Measurements from ENCODE around the gene ACOT9. TPM values are rescaled to one million over a fixed set of nuclear protein-coding genes. Genes with fewer than 3 reads are reported as not detected.
"Not testable (repeated sequence)": the region's sequence is repeated elsewhere in the genome, so short reads cannot be mapped to it uniquely, and the experiment has no call there.

The ACOT9 gene
- total RNA-seq, 1 donor from 2014 or later = 99.1 TPM

GRCh38 chrX:23754664-23755063 lies 11.6 kb upstream of the ACOT9 start:
- no peak for TF ChIP-seq CTCF (IDR thresholded peaks at IDR 0.05; ENCODE audit: unreplicated experiment)
- Mint-ChIP-seq H3K9me3 (ENCODE audit: unreplicated experiment) (no peaks in the 10 kb centered on the region), H3K27me3 (ENCODE audit: unreplicated experiment) (no peaks in the 10 kb centered on the region), H3K4me1 (ENCODE audit: unreplicated experiment) (no peaks in the 10 kb centered on the region), H3K27ac (ENCODE audit: unreplicated experiment) (no peak overlapping the region), H3K4me3 (ENCODE audit: unreplicated experiment) (no peak overlapping the region), H3K36me3 (ENCODE audit: low read depth, unreplicated experiment) (no peaks in the 10 kb centered on the region)
- DNase-seq (ENCODE audit: low spot score) = no peak

GRCh38 chrX:23752740-23753415 lies 9.8 kb upstream of the ACOT9 start:
- H3K4me1 Mint-ChIP-seq (ENCODE audit: unreplicated experiment) = no peaks in the 10 kb centered on the region
- no peak for DNase-seq (ENCODE audit: low spot score)

GRCh38 chrX:23749576-23749975 lies 6.5 kb upstream of the ACOT9 start:
- no peak overlapping the region for H3K4me3 Mint-ChIP-seq (ENCODE audit: unreplicated experiment)
- no peaks in the 10 kb centered on the region for H3K9me3 Mint-ChIP-seq (ENCODE audit: unreplicated experiment)
- no peak overlapping the region for H3K27ac Mint-ChIP-seq (ENCODE audit: unreplicated experiment)
- H3K4me1 Mint-ChIP-seq (ENCODE audit: unreplicated experiment) = peaks cover 9% of the 10 kb centered on the region
- DNase-seq (ENCODE audit: low spot score) = no peak
- no peaks in the 10 kb centered on the region for H3K36me3 Mint-ChIP-seq (ENCODE audit: low read depth, unreplicated experiment)
- peaks cover 2% of the 10 kb centered on the region for H3K27me3 Mint-ChIP-seq (ENCODE audit: unreplicated experiment)
- no peak for TF ChIP-seq CTCF (IDR thresholded peaks at IDR 0.05; ENCODE audit: unreplicated experiment)

More at GRCh38 chrX:23752740-23753415, 9.8 kb upstream of the ACOT9 start:
- Mint-ChIP-seq H3K27me3 (ENCODE audit: unreplicated experiment) (no peaks in the 10 kb centered on the region), H3K27ac (ENCODE audit: unreplicated experiment) (no peak overlapping the region), H3K9me3 (ENCODE audit: unreplicated experiment) (no peaks in the 10 kb centered on the region), H3K36me3 (ENCODE audit: low read depth, unreplicated experiment) (no peaks in the 10 kb centered on the region), H3K4me3 (ENCODE audit: unreplicated experiment) (no peak overlapping the region)
- TF ChIP-seq CTCF (IDR thresholded peaks at IDR 0.05; ENCODE audit: unreplicated experiment) = no peak

GRCh38 chrX:23749129-23749528 lies 6.1 kb upstream of the ACOT9 start:
- Mint-ChIP-seq H3K9me3 (ENCODE audit: unreplicated experiment) (no peaks in the 10 kb centered on the region), H3K27ac (ENCODE audit: unreplicated experiment) (no peak overlapping the region), H3K27me3 (ENCODE audit: unreplicated experiment) (peaks cover 4% of the 10 kb centered on the region), H3K4me3 (ENCODE audit: unreplicated experiment) (no peak overlapping the region), H3K4me1 (ENCODE audit: unreplicated experiment) (peaks cover 9% of the 10 kb centered on the region), H3K36me3 (ENCODE audit: low read depth, unreplicated experiment) (no peaks in the 10 kb centered on the region)
- DNase-seq (ENCODE audit: low spot score) = no peak
- no peak for TF ChIP-seq CTCF (IDR thresholded peaks at IDR 0.05; ENCODE audit: unreplicated experiment)

GRCh38 chrX:23745786-23746185 lies 2.7 kb upstream of the ACOT9 start:
- DNase-seq (ENCODE audit: low spot score) = no peak
- H3K4me3 Mint-ChIP-seq (ENCODE audit: unreplicated experiment) = no peak overlapping the region
- H3K36me3 Mint-ChIP-seq (ENCODE audit: low read depth, unreplicated experiment) = peaks cover 5% of the 10 kb centered on the region
- TF ChIP-seq CTCF (IDR thresholded peaks at IDR 0.05; ENCODE audit: unreplicated experiment) = no peak
- H3K4me1 Mint-ChIP-seq (ENCODE audit: unreplicated experiment) = peaks cover 15% of the 10 kb centered on the region
- H3K27ac Mint-ChIP-seq (ENCODE audit: unreplicated experiment) = peak overlapping the region; percentile 93
- H3K27me3 Mint-ChIP-seq (ENCODE audit: unreplicated experiment) = peaks cover 11% of the 10 kb centered on the region
- no peaks in the 10 kb centered on the region for H3K9me3 Mint-ChIP-seq (ENCODE audit: unreplicated experiment)

- peak overlapping the region; percentile 85 for H3K27ac Mint-ChIP-seq (ENCODE audit: unreplicated experiment)
- H3K9me3 Mint-ChIP-seq (ENCODE audit: unreplicated experiment); DNase-seq (ENCODE audit: low spot score); H3K36me3 Mint-ChIP-seq (ENCODE audit: low read depth, unreplicated experiment): not testable (repeated sequence)
- H3K27me3 Mint-ChIP-seq (ENCODE audit: unreplicated experiment) = peaks cover 11% of the 10 kb centered on the region
- peaks cover 20% of the 10 kb centered on the region for H3K4me1 Mint-ChIP-seq (ENCODE audit: unreplicated experiment)
- peak overlapping the region; percentile 62 for H3K4me3 Mint-ChIP-seq (ENCODE audit: unreplicated experiment)
Measured at GRCh38 chrX:23743623-23743971, 521 bp upstream of the ACOT9 start.
